IMR-90 (cell line): ENCODE results near the gene USP6NL. TPM values are rescaled to one million over a fixed set of nuclear protein-coding genes. Genes with fewer than 3 reads are reported as not detected.
A peak's percentile ranks its signal among the peaks of the same experiment; 100 is the strongest.

Experiments
- ATAC-seq: fragments of 200-7000 bp; cut with Tn5 transposase; 2 replicates; pipeline ENCODE4 v1.9.1; 2020; ENCODE audit warnings: low read depth, mild to moderate bottlenecking, moderate library complexity
- BruUV-seq: library from RNA; stranded (reverse); fragments of 400-500 nt; replicated peaks from 2 replicates; lab custom pipeline; 2021; lab: Mats Ljungman, UMichigan
- CTCF ChIA-PET: fragments of 300-600 bp; formaldehyde crosslinking; extraction: SDS; loops from one replicate; lab custom pipeline; 2021; ENCODE audit warnings: antibody characterized with exemption; lab: Yijun Ruan, JAX
- POLR2A ChIA-PET: fragments of 300-600 bp; sonication (Branson Sonifier 250); formaldehyde crosslinking; loops from one replicate; lab custom pipeline; 2022; ENCODE audit warnings: antibody characterized with exemption; ENCODE audit not compliant: unreplicated experiment; lab: Charles Lee
- DNase-seq: peaks from one replicate; pipeline ENCODE4 v3.0.0; 2013
- H2AFZ ChIP-seq: replicated peaks from 2 replicates; pipeline ENCODE3; 2013; ENCODE audit warnings: low read length, mild to moderate bottlenecking; ENCODE audit not compliant: poor library complexity
- H2AK5ac ChIP-seq: 2 replicates; pipeline ENCODE4 v1.6.1; 2013; ENCODE audit warnings: low read depth, low read length, inconsistent platforms
- H2AK9ac ChIP-seq: replicated peaks from 2 replicates; pipeline ENCODE3; 2013; ENCODE audit warnings: mild to moderate bottlenecking, low read depth, low read length, moderate library complexity; ENCODE audit not compliant: poor library complexity
- H2BK120ac ChIP-seq: 2 replicates; pipeline ENCODE4 v1.6.1; 2013; ENCODE audit warnings: low read depth, low read length, inconsistent platforms
- H2BK15ac ChIP-seq: 3 replicates; pipeline ENCODE4 v1.6.1; 2013; ENCODE audit warnings: low read depth, low read length, inconsistent platforms
- H2BK20ac ChIP-seq: 2 replicates; pipeline ENCODE4 v1.6.1; 2013; ENCODE audit warnings: low read depth, mild to moderate bottlenecking, inconsistent platforms, low read length, moderate library complexity
- H2BK5ac ChIP-seq: 2 replicates; pipeline ENCODE4 v1.6.1; 2013; ENCODE audit warnings: mild to moderate bottlenecking, low read depth, low read length, inconsistent platforms; ENCODE audit not compliant: poor library complexity, severe bottlenecking
- H3K14ac ChIP-seq: replicated peaks from 2 replicates; pipeline ENCODE4 v1.6.1; 2013; ENCODE audit warnings: low read depth, low read length, inconsistent platforms
- H3K18ac ChIP-seq: 2 replicates; pipeline ENCODE4 v1.6.1; 2013; ENCODE audit warnings: low read depth, low read length, control low read depth
- H3K23ac ChIP-seq: 2 replicates; pipeline ENCODE4 v1.6.1; 2013; ENCODE audit warnings: low read depth, low read length, inconsistent platforms
- H3K27ac ChIP-seq: 2 replicates; pipeline ENCODE4 v1.5.1; 2013; ENCODE audit warnings: mild to moderate bottlenecking, control low read depth, low read length; ENCODE audit not compliant: insufficient read depth
- H3K27me3 ChIP-seq: 2 replicates; pipeline ENCODE4 v1.6.1; 2013; ENCODE audit warnings: low read length; ENCODE audit not compliant: control insufficient read depth, insufficient read depth
- H3K36me3 ChIP-seq: 2 replicates; pipeline ENCODE4 v1.6.1; 2013; ENCODE audit warnings: low read length, mixed read lengths; ENCODE audit not compliant: control insufficient read depth, insufficient read depth
- H3K4ac ChIP-seq: 2 replicates; pipeline ENCODE4 v1.6.1; 2013; ENCODE audit warnings: low read depth, low read length, inconsistent platforms
- H3K4me1 ChIP-seq: 2 replicates; pipeline ENCODE4 v1.6.1; 2013; ENCODE audit warnings: low read length, mixed read lengths; ENCODE audit not compliant: control insufficient read depth, insufficient read depth
- H3K4me2 ChIP-seq: 2 replicates; pipeline ENCODE4 v1.6.1; 2013; ENCODE audit warnings: low read depth, mild to moderate bottlenecking, control low read depth, low read length, moderate library complexity
- H3K4me3 ChIP-seq: 2 replicates; pipeline ENCODE4 v1.5.1; 2013; ENCODE audit warnings: low read depth, mild to moderate bottlenecking, control low read depth, low read length, moderate library complexity; ENCODE audit not compliant: insufficient read depth
- H3K56ac ChIP-seq: 2 replicates; pipeline ENCODE4 v1.6.1; 2013; ENCODE audit warnings: low read length, inconsistent platforms; ENCODE audit not compliant: insufficient read depth; ENCODE audit errors: extremely low read depth
- H3K79me1 ChIP-seq, 2 experiments: 2 replicates each; pipeline ENCODE4 v1.6.1; 2013; ENCODE audit warnings: low read length in 2 of 2, inconsistent platforms in 1 of 2, low read depth in 1 of 2
- H3K9ac ChIP-seq: 2 replicates; pipeline ENCODE4 v1.6.1; 2013; ENCODE audit warnings: low read depth, low read length, control low read depth
- H3K9me1 ChIP-seq: 2 replicates; pipeline ENCODE4 v1.6.1; 2013; ENCODE audit warnings: low read length, inconsistent platforms; ENCODE audit not compliant: insufficient read depth
- H3K9me3 ChIP-seq: 2 replicates; pipeline ENCODE4 v1.6.1; 2013; ENCODE audit warnings: low read length; ENCODE audit not compliant: control insufficient read depth, insufficient read depth
- H4K20me1 ChIP-seq: 2 replicates; pipeline ENCODE4 v1.6.1; 2013; ENCODE audit warnings: low read length, inconsistent platforms; ENCODE audit not compliant: insufficient read depth
- H4K5ac ChIP-seq: 2 replicates; pipeline ENCODE4 v1.6.1; 2013; ENCODE audit warnings: mild to moderate bottlenecking, low read depth, low read length, control low read depth
- H4K8ac ChIP-seq, 2 experiments: 2 replicates each; pipeline ENCODE4 v1.6.1; 2013; ENCODE audit warnings: low read depth in 2 of 2, low read length in 2 of 2, control low read depth in 1 of 2, inconsistent platforms in 1 of 2
- H4K91ac ChIP-seq: 2 replicates; pipeline ENCODE4 v1.6.1; 2013; ENCODE audit warnings: low read depth, low read length, inconsistent platforms; ENCODE audit not compliant: insufficient read depth
- CHD1 ChIP-seq: IDR thresholded peaks from 2 replicates; pipeline ENCODE4 v1.6.1; 2012; ENCODE audit warnings: low read depth, low read length, improper control_type of control experiment
- FOS ChIP-seq: fragments of 150-350 bp; IDR thresholded peaks from 2 replicates; pipeline ENCODE4 v1.6.1; 2016; ENCODE audit warnings: low read depth, low read length
- MXI1 ChIP-seq: IDR thresholded peaks from 2 replicates; pipeline ENCODE4 v1.6.1; 2012; ENCODE audit warnings: low read depth, mild to moderate bottlenecking, low read length, moderate library complexity, borderline replicate concordance
- POLR2A ChIP-seq: IDR thresholded peaks from 2 replicates; pipeline ENCODE4 v1.6.1; 2012; ENCODE audit warnings: mild to moderate bottlenecking, low read depth, low read length
- RAD21 ChIP-seq: IDR thresholded peaks from 2 replicates; pipeline ENCODE4 v1.6.1; 2012; ENCODE audit warnings: low read length, improper control_type of control experiment
- RCOR1 ChIP-seq: IDR thresholded peaks from 2 replicates; pipeline ENCODE4 v1.6.1; 2012; ENCODE audit warnings: mild to moderate bottlenecking, low read length, improper control_type of control experiment; ENCODE audit not compliant: insufficient replicate concordance
- RFX5 ChIP-seq: IDR thresholded peaks from 2 replicates; pipeline ENCODE4 v1.8.0; 2012; ENCODE audit warnings: low read depth, mild to moderate bottlenecking, low read length, moderate library complexity
- SMC3 ChIP-seq: fragments of 150-350 bp; IDR thresholded peaks from 2 replicates; pipeline ENCODE4 v1.6.1; 2016; ENCODE audit warnings: low read depth, mild to moderate bottlenecking, antibody characterized with exemption, low read length, moderate library complexity
- USF2 ChIP-seq: fragments of 150-350 bp; IDR thresholded peaks from 2 replicates; pipeline ENCODE4 v1.6.1; 2017; ENCODE audit warnings: mild to moderate bottlenecking, antibody characterized with exemption, low read length, low read depth
- WGBS, 2 experiments: methylation state at CpG; one replicate each; pipeline versions ENCODE4 v1.1.5 to v1.1.7; 2013; ENCODE audit warnings: missing lambda C conversion rate in 2 of 2; ENCODE audit not compliant: insufficient read length in 1 of 2; ENCODE audit errors: extremely low coverage in 2 of 2; 5-methylcytosine and 5-hydroxymethylcytosine counted together
- dilution Hi-C: fragments of 300-500 bp; cut with HindIII; formaldehyde crosslinking; loops from one replicate; pipeline ENCODE4 v1.14.3; 2018; ENCODE audit warnings: low sequenced_read_pairs; ENCODE audit not compliant: unreplicated experiment
- in situ Hi-C: fragments of 300-500 bp; cut with MboI; formaldehyde crosslinking; loops from 3 replicates; pipeline ENCODE4 v1.14.3; 2019; ENCODE audit warnings: low sequenced_read_pairs, inconsistent platforms, mixed read lengths
- intact Hi-C: fragments of 100-400 bp; cut with micrococcal nuclease; formaldehyde crosslinking; loops from 2 replicates; pipeline ENCODE4 v1.10.0; 2022
- polyA plus RNA-seq, 3 experiments: library from polyadenylated mRNA; depleted of rRNA; stranded (reverse); fragments of >200 nt; gene quantifications; 2 replicates each; pipeline ENCODE4 v1.2.3, GENCODE V29; 2012; ENCODE audit warnings: low replicate concordance in 1 of 3
- total RNA-seq: library from RNA; depleted of rRNA; stranded (reverse); fragments of >200 nt; gene quantifications from 2 replicates; pipeline ENCODE4 v1.2.3, GENCODE V29; 2012
- TF ChIP-seq, protein P1 (sequence below): conservative IDR thresholded peaks from 2 replicates; pipeline ENCODE4 v1.5.1; 2012; ENCODE audit warnings: mild to moderate bottlenecking, low read depth, low read length, improper control_type of control experiment

USP6NL gene
- total and polyA plus RNA-seq, 2 of the 4 experiments (the other 2 are of a cell fraction) = 7.8 to 9.1 TPM

- H3K79me1 ChIP-seq = peaks cover 0 to 3% of the 10 kb centered on the region in 2 experiments; a peak in 1 of 4 replicates
- ATAC-seq (peak; percentile 90), DNase-seq (peak; percentile 41)
- H2BK120ac ChIP-seq = no peak overlapping the region
- no peak overlapping the region for H3K4ac ChIP-seq
- WGBS, 2 experiments = 40% methylated on average over 1 of the region's 8 CpGs; no CpG with 5 or more reads in 1 of the 2 experiments
- H3K4me2 ChIP-seq = no peak overlapping the region
- H3K27me3 ChIP-seq = no peaks in the 10 kb centered on the region
- peaks cover 4% of the 10 kb centered on the region; the same call in 1 of the 2 replicates for H3K9me1 ChIP-seq
- no peak overlapping the region for H3K18ac ChIP-seq
- dilution Hi-C loops (no loop called here), intact Hi-C loops (loop anchor here (1.0 to 2.0 kb wide), 2 partner anchors 202 to 1863 kb away; no protein-coding TSS in a partner anchor), in situ Hi-C loops (no loop called here)
- H3K9me3 ChIP-seq = no peaks in the 10 kb centered on the region
- no peak overlapping the region for H4K8ac ChIP-seq
- ChIA-PET POLR2A (interaction anchor here (0.7 kb wide), 1 partner anchor 10 kb away, joined by 3 read pairs; no protein-coding TSS in a partner anchor), CTCF (no interaction called here)
- H3K23ac ChIP-seq = no peak overlapping the region
- no peak overlapping the region for H2BK20ac ChIP-seq
- H4K20me1 ChIP-seq = no peaks in the 10 kb centered on the region
- no peak overlapping the region for H4K91ac ChIP-seq
- H2BK5ac ChIP-seq = no peak overlapping the region
- no peak overlapping the region for H3K56ac ChIP-seq
- TF ChIP-seq SMC3 = peak; percentile 51
- no peak for TF ChIP-seq CHD1
- TF ChIP-seq, protein P1, sequence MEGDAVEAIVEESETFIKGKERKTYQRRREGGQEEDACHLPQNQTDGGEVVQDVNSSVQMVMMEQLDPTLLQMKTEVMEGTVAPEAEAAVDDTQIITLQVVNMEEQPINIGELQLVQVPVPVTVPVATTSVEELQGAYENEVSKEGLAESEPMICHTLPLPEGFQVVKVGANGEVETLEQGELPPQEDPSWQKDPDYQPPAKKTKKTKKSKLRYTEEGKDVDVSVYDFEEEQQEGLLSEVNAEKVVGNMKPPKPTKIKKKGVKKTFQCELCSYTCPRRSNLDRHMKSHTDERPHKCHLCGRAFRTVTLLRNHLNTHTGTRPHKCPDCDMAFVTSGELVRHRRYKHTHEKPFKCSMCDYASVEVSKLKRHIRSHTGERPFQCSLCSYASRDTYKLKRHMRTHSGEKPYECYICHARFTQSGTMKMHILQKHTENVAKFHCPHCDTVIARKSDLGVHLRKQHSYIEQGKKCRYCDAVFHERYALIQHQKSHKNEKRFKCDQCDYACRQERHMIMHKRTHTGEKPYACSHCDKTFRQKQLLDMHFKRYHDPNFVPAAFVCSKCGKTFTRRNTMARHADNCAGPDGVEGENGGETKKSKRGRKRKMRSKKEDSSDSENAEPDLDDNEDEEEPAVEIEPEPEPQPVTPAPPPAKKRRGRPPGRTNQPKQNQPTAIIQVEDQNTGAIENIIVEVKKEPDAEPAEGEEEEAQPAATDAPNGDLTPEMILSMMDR = peak; percentile 58
- no peak for TF ChIP-seq FOS
- no peak for TF ChIP-seq POLR2A
- TF ChIP-seq RAD21 = peak; percentile 75
- no peak for TF ChIP-seq RCOR1
- TF ChIP-seq MXI1 = no peak
- TF ChIP-seq USF2 = no peak
- TF ChIP-seq RFX5 = no peak
- no peak overlapping the region for H2BK15ac ChIP-seq
- H3K36me3 ChIP-seq = no peaks in the 10 kb centered on the region
- no peak overlapping the region for H3K27ac ChIP-seq
- no peak overlapping the region for H3K9ac ChIP-seq
- peaks cover 3% of the 10 kb centered on the region for H3K4me1 ChIP-seq
- H4K5ac ChIP-seq = no peak overlapping the region
- no peak overlapping the region for H2AK5ac ChIP-seq
- no peak overlapping the region for H2AK9ac ChIP-seq
- no peak overlapping the region for H3K4me3 ChIP-seq
- no peak overlapping the region for H2AFZ ChIP-seq
- BruUV-seq = no TSS peak
- no peak overlapping the region for H3K14ac ChIP-seq
Observed at GRCh38 chr10:11472158-11472753, 139.2 kb downstream of the USP6NL start.
